K562 (cell line): ENCODE results near the gene MYBL2. TPM values are rescaled to one million over a fixed set of nuclear protein-coding genes. Genes with fewer than 3 reads are reported as not detected.

Experiments
- CAMTA2 ChIP-seq: fragments of 250-450 bp; sonication (Bioruptor Pico); conservative IDR thresholded peaks from 2 replicates; pipeline ENCODE4 v1.5.1; 2022
- CREM ChIP-seq: IDR thresholded peaks from 2 replicates; pipeline ENCODE4 v1.6.1; 2014; ENCODE audit warnings: antibody characterized with exemption, low read depth
- E2F6 ChIP-seq, 2 experiments: IDR thresholded peaks; 2 replicates each; pipeline ENCODE4 v1.6.1; 2011; ENCODE audit warnings: borderline replicate concordance in 1 of 2, control low read depth in 1 of 2, low read depth in 1 of 2, low read length in 1 of 2, mild to moderate bottlenecking in 1 of 2, mixed read lengths in 1 of 2, moderate library complexity in 1 of 2; ENCODE audit not compliant: insufficient read depth in 1 of 2, insufficient read length in 1 of 2, poor library complexity in 1 of 2, severe bottlenecking in 1 of 2; ENCODE audit errors: extremely low read depth in 1 of 2
- POLR2G ChIP-seq: fragments of 200-400 bp; formaldehyde crosslinking; IDR thresholded peaks from 2 replicates; pipeline ENCODE4 v1.6.1; 2017; ENCODE audit warnings: low read depth, mild to moderate bottlenecking, antibody characterized with exemption, low read length, moderate library complexity
- SP1 ChIP-seq: sonication (generic); formaldehyde crosslinking; IDR thresholded peaks from 2 replicates; pipeline ENCODE4 v1.8.1; 2022; ENCODE audit warnings: mild to moderate bottlenecking, missing genetic modification reagents
- TAF15 ChIP-seq: fragments of 200-400 bp; formaldehyde crosslinking; IDR thresholded peaks from 2 replicates; pipeline ENCODE4 v1.6.1; 2017; ENCODE audit warnings: mild to moderate bottlenecking, low read depth, low read length, moderate library complexity
- polyA plus RNA-seq, 8 experiments: library from polyadenylated mRNA; depleted of rRNA in 4 of 8; stranded (reverse) in 5 of 8; unstranded in 3 of 8; fragments of >200 nt; fragmentation: Nextera tagmentation in 2 of 8; fragmentation: Illumina TruSeq in 1 of 8; extraction: Ambion mirVana in 2 of 8; extraction: Trizol in 1 of 8; gene quantifications; 2 replicates each; pipeline versions ENCODE4 v1.2.1 to v1.2.3, GENCODE V29; 2011 to 2014; ENCODE audit warnings: inconsistent platforms in 1 of 8, missing spikeins in 1 of 8
- total RNA-seq, 7 experiments: library from RNA; depleted of rRNA in 6 of 7; stranded (reverse); fragments of >200 nt in 6 of 7; fragmentation: Illumina TruSeq in 2 of 7; extraction: Trizol in 2 of 7; gene quantifications; 2 replicates each; pipeline versions ENCODE4 v1.2.1 to v1.2.3, GENCODE V29; 2011 to 2021; ENCODE audit warnings: low replicate concordance in 1 of 7
- TF ChIP-seq, protein P1 (sequence below): fragments of 250-450 bp; sonication (Bioruptor Pico); IDR thresholded peaks from 2 replicates; pipeline ENCODE4 v1.8.0; 2021; ENCODE audit warnings: moderate library complexity, mild to moderate bottlenecking, inconsistent platforms
- TF ChIP-seq, protein P2 (sequence below), 2 experiments: fragments of 450-650 bp; IDR thresholded peaks; 2 replicates each; pipeline ENCODE4 v1.6.1; 2016; ENCODE audit warnings: mild to moderate bottlenecking in 2 of 2, borderline replicate concordance in 1 of 2, low read depth in 1 of 2, moderate library complexity in 1 of 2

Gene MYBL2
- total and polyA plus RNA-seq, 9 of the 15 experiments (the other 6 are each of a cell fraction or from before 2014, with no cell fraction given) = 4.4 to 169 (median 52.5) TPM

DNA sequence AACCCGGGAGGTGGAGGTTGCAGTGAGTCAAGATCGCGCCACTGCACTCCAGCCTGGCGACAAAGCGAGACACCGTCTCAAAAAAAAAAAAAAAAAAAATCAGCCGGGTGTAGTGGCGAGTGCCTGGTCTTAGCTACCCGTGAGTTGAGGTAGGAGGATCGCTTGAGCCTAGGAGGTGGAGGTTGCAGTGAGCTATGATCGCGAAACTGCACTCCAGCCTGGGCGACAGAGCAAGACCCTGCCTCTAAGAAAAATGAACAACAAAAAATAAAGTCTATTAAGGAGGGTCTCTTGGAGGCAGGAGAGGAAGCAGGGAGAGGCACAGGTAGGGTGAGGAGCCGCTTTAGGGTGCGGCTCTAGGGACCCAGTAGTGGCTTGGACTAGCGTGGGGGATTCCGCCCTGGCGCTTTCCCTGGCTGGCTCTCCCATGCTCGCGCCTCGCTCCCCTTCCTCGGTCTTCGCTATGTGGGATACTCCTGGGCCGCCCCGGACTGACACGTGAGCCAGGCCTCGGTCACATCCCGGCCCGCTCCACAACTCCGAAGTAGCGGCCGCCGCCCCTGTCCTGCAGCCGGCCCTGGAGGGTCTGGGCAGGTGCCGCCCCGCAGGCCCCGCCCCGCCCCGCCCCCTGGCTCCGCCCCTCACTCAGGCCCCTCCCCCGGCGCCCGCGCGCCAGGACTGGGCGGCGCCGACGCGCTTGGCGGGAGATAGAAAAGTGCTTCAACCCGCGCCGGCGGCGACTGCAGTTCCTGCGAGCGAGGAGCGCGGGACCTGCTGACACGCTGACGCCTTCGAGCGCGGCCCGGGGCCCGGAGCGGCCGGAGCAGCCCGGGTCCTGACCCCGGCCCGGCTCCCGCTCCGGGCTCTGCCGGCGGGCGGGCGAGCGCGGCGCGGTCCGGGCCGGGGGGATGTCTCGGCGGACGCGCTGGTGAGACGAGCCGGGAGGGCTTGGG is at the start of gene MYBL2 (continued):
- TF ChIP-seq, protein P1, sequence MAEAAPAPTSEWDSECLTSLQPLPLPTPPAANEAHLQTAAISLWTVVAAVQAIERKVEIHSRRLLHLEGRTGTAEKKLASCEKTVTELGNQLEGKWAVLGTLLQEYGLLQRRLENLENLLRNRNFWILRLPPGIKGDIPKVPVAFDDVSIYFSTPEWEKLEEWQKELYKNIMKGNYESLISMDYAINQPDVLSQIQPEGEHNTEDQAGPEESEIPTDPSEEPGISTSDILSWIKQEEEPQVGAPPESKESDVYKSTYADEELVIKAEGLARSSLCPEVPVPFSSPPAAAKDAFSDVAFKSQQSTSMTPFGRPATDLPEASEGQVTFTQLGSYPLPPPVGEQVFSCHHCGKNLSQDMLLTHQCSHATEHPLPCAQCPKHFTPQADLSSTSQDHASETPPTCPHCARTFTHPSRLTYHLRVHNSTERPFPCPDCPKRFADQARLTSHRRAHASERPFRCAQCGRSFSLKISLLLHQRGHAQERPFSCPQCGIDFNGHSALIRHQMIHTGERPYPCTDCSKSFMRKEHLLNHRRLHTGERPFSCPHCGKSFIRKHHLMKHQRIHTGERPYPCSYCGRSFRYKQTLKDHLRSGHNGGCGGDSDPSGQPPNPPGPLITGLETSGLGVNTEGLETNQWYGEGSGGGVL (CRISPR knock-in tag) = no peak
- TF ChIP-seq TAF15 = no peak
- TF ChIP-seq POLR2G = peak; percentile 92
- TF ChIP-seq CAMTA2 (CRISPR knock-in tag) = no peak
- peak; percentile 75 for TF ChIP-seq CREM
- TF ChIP-seq SP1 = peak; percentile 26; the same call in 1 of the 2 replicates
- TF ChIP-seq, protein P2, sequence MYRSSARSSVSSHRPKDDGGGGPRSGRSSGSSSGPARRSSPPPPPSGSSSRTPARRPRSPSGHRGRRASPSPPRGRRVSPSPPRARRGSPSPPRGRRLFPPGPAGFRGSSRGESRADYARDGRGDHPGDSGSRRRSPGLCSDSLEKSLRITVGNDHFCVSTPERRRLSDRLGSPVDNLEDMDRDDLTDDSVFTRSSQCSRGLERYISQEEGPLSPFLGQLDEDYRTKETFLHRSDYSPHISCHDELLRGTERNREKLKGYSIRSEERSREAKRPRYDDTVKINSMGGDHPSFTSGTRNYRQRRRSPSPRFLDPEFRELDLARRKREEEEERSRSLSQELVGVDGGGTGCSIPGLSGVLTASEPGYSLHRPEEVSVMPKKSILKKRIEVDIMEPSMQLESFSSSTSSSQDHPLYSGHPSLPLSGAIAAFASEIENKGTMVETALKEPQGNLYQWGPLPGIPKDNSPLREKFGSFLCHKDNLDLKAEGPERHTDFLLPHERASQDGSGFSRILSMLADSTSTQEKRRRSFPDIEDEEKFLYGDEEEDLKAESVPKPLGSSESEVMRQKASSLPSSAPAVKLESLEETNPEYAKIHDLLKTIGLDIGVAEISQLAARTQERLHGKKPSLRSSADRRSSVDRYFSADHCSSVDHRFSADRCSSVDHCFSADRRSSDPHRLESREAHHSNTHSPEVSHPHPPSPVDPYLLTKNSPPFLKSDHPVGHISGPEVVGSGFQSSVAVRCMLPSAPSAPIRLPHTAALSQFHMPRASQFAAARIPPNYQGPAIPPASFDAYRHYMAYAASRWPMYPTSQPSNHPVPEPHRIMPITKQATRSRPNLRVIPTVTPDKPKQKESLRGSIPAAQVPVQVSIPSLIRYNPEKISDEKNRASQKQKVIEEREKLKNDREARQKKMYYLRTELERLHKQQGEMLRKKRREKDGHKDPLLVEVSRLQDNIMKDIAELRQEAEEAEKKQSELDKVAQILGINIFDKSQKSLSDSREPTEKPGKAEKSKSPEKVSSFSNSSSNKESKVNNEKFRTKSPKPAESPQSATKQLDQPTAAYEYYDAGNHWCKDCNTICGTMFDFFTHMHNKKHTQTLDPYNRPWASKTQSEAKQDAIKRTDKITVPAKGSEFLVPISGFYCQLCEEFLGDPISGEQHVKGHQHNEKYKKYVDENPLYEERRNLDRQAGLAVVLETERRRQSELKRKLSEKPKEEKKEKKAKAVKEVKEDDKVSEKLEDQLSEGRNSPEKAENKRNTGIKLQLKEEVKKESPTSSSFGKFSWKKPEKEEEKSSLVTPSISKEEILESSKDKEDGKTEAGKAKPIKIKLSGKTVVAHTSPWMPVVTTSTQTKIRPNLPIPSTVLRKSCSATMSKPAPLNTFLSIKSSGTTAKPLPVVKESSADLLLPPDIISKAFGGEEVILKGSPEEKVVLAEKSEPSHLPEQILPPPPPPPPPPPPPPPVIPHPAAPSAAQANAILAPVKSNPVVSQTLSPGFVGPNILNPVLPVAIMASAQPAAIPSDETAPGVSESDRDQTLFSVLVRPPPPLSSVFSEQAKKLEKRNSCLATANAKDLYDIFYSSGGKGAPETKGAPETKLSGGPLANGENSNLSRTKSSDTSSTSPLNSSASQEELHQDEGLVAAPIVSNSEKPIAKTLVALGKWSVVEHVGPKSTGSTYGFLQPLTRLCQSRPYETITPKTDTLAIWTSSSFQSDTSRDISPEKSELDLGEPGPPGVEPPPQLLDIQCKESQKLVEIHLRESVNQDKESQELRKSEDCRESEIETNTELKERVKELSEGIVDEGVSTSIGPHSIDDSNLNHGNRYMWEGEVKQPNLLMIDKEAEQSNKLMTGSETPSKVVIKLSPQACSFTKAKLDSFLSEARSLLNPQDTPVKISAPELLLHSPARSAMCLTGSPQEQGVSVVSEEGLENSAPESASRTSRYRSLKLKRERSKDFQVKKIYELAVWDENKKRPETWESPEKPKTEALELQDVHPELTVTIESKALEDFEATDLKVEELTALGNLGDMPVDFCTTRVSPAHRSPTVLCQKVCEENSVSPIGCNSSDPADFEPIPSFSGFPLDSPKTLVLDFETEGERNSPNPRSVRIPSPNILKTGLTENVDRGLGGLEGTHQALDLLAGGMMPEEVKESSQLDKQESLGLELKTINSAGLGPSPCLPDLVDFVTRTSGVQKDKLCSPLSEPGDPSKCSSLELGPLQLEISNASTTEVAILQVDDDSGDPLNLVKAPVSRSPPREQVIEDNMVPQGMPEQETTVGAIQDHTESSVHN (IDR thresholded peaks at IDR 0.05; ENCODE audit: borderline replicate concordance in 1 of 2, low read depth in 1 of 2) = no peak
- TF ChIP-seq E2F6 (IDR thresholded peaks at IDR 0.05; ENCODE audit: borderline replicate concordance in 1 of 2, extremely low read depth in 1 of 2, insufficient read depth in 1 of 2, insufficient read length in 1 of 2, low read depth in 1 of 2, low read length in 1 of 2, poor library complexity in 1 of 2, severe bottlenecking in 1 of 2) = peak; percentile 93 to 99
